ENCODE data around the gene KRT78. TPM values are rescaled to one million over a fixed set of nuclear protein-coding genes. Genes with fewer than 3 reads are reported as not detected.

The KRT78 gene
- total RNA-seq, 1 experiment from 2014 or later: not detected

DNA sequence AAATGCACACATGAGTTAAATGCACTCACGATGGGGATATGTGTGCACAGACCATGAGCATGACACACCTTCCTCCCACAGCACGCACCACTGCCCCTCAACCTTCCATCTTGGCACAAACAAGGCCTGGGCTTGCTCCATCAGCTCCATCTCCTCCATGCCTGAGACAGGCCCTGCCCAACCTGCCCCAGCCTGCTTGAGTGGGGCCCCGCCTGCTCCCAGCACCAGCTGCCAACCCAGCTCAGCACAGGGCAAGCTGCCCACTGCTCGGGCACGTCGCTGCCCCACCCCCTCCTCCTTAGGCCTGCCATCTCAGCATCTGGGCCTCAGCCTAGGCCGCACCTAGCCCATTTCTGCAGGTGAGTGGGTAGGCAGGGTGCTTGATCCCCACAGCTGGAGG is 27.6 kb upstream of the KRT78 start:
- no peaks in the 10 kb centered on the region for H3K27me3 ChIP-seq (replicated peaks; ENCODE audit: insufficient read depth, low read depth, low read length, poor library complexity)
- no TSS peak for BruUV-seq (replicated peaks)
- H3K9me3 ChIP-seq (ENCODE audit: low read depth, low read length, poor library complexity, severe bottlenecking): no peaks in the 10 kb centered on the region
- peaks cover 28% of the 10 kb centered on the region for H3K4me1 ChIP-seq (ENCODE audit: insufficient read depth, low read length, poor library complexity, severe bottlenecking)
- CTCF ChIA-PET: no interaction called here
- H3K36me3 ChIP-seq (ENCODE audit: insufficient read depth, low read length, poor library complexity, severe bottlenecking): no peaks in the 10 kb centered on the region
- TF ChIP-seq, protein P1, sequence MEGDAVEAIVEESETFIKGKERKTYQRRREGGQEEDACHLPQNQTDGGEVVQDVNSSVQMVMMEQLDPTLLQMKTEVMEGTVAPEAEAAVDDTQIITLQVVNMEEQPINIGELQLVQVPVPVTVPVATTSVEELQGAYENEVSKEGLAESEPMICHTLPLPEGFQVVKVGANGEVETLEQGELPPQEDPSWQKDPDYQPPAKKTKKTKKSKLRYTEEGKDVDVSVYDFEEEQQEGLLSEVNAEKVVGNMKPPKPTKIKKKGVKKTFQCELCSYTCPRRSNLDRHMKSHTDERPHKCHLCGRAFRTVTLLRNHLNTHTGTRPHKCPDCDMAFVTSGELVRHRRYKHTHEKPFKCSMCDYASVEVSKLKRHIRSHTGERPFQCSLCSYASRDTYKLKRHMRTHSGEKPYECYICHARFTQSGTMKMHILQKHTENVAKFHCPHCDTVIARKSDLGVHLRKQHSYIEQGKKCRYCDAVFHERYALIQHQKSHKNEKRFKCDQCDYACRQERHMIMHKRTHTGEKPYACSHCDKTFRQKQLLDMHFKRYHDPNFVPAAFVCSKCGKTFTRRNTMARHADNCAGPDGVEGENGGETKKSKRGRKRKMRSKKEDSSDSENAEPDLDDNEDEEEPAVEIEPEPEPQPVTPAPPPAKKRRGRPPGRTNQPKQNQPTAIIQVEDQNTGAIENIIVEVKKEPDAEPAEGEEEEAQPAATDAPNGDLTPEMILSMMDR (conservative IDR thresholded peaks at IDR 0.05; ENCODE audit: low read depth, low read length): no peak
- TF ChIP-seq EZH2 (IDR thresholded peaks at IDR 0.05; ENCODE audit: borderline replicate concordance, low read depth, low read length, poor library complexity, severe bottlenecking): no peak
- intact Hi-C loops (cut with micrococcal nuclease; ENCODE audit: unreplicated experiment): no loop called here
- no peak for DNase-seq (ENCODE audit: low spot score)
- POLR2A ChIA-PET (ENCODE audit: low non-redundant PET): no interaction called here
- no peak overlapping the region for H3K27ac ChIP-seq (ENCODE audit: low read depth, low read length, poor library complexity, severe bottlenecking)
- H3K4me3 ChIP-seq (ENCODE audit: low read depth, low read length, poor library complexity, severe bottlenecking): no peak overlapping the region

DNA sequence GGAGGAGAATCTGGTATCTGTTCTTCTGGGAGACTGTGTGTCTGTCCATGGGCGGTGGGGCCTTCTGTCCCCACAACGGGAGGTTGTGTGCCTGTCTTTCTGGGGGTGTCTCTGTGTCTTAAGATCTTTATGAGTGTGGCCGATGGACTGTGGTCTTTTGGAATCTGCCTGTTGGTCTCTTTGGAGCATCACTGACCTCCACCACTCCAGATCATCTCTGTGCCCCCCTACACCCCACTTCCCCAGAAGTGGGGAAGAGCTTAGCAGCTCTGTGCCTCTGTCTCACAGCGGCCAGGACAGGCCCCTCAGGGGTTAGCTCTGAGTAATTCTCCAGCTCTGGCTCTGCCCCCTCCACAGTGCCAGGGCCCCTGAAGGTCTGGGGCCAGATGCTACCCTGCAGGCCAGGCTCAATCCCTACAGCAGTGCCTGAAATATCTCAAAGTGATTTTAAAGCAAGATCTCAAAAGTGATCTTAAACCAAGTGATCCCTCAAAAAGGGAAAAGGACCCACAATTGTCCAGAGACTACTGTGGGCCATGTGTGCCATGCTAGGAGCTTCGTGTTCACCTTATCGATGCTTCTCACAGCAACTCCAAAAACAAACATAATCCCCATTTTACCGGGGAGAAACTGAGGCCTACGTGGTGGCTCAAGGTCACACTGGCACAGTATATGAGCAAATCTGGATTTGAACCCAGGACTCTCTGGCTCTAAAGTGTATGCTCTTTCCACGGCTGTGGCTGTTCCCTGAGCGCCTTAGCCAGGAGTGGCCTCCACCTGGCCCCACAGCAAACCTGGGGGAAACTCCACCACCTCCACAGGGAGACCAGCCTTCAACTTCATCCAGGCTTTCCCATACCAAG is 26.0 kb upstream of the KRT78 start:
- intact Hi-C loops (cut with micrococcal nuclease; ENCODE audit: unreplicated experiment): loop anchor here (5.0 kb wide), 1 partner anchor 503 kb away; no protein-coding TSS in a partner anchor
- Histone ChIP-seq H3K4me3 (ENCODE audit: low read depth, low read length, poor library complexity, severe bottlenecking) (peak overlapping the region; percentile 36), H3K36me3 (ENCODE audit: insufficient read depth, low read length, poor library complexity, severe bottlenecking) (no peaks in the 10 kb centered on the region), H3K27me3 (replicated peaks; ENCODE audit: insufficient read depth, low read depth, low read length, poor library complexity) (no peaks in the 10 kb centered on the region), H3K4me1 (ENCODE audit: insufficient read depth, low read length, poor library complexity, severe bottlenecking) (peaks cover 40% of the 10 kb centered on the region), H3K9me3 (ENCODE audit: low read depth, low read length, poor library complexity, severe bottlenecking) (no peaks in the 10 kb centered on the region), H3K27ac (ENCODE audit: low read depth, low read length, poor library complexity, severe bottlenecking) (peak overlapping the region; percentile 66)
- POLR2A ChIA-PET (ENCODE audit: low non-redundant PET): no interaction called here
- TF ChIP-seq, protein P1 (conservative IDR thresholded peaks at IDR 0.05; ENCODE audit: low read depth, low read length): no peak
- no peak for TF ChIP-seq EZH2 (IDR thresholded peaks at IDR 0.05; ENCODE audit: borderline replicate concordance, low read depth, low read length, poor library complexity, severe bottlenecking)
- DNase-seq (ENCODE audit: low spot score): no peak
- no TSS peak for BruUV-seq (replicated peaks)
- CTCF ChIA-PET: interaction anchor here (0.6 to 1.8 kb wide), 6 partner anchors 9 to 547 kb away, joined by 3 to 6 read pairs (median 4); no protein-coding TSS in a partner anchor

DNA sequence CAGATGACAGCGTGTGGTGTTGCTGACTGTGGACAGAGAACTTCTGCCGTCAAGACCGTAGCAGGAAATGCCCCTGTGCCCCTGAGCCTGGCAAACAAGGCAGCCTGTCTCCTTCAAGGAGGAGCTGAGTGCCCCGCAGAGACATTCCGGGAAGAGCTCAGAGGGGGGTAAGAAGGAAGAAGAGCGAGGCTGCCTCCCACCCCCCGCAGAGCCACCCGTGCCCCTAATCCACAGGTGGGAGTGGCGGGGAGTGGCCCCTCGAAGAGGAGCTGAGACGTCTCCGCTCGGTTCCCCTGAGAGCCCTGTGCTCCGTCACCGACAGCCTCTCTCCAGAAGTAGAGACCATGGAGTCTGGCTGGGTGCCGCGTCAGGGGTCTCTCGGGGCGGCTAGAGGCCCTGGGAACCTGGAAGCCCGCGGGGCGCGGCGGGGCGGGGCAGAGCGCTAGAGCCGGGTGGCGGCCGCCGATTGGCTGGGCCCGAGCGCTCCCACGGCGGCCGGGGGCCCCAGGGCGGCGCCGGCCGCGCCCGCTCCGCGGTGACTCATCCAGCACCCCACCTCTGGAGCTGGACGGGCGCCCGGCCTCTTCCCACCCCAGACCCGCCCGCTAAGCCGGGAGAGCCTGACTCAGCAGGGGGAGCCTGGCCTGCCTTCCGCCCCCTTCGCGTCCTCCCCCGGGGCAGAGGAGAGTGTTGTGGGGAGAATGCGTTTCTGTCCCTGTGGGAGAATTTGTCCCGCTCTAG is 25.2 kb upstream of the KRT78 start:
- no peaks in the 10 kb centered on the region for H3K27me3 ChIP-seq (replicated peaks; ENCODE audit: insufficient read depth, low read depth, low read length, poor library complexity)
- H3K4me1 ChIP-seq (ENCODE audit: insufficient read depth, low read length, poor library complexity, severe bottlenecking): peaks cover 43% of the 10 kb centered on the region
- BruUV-seq (replicated peaks): no TSS peak
- ChIA-PET POLR2A (ENCODE audit: low non-redundant PET) (no interaction called here), CTCF (interaction anchor here (0.6 to 1.8 kb wide), 7 partner anchors 8 to 547 kb away, joined by 3 to 6 read pairs (median 3); no protein-coding TSS in a partner anchor)
- H3K27ac ChIP-seq (ENCODE audit: low read depth, low read length, poor library complexity, severe bottlenecking): peak overlapping the region; percentile 66
- no peaks in the 10 kb centered on the region for H3K36me3 ChIP-seq (ENCODE audit: insufficient read depth, low read length, poor library complexity, severe bottlenecking)
- peak overlapping the region; percentile 36 for H3K4me3 ChIP-seq (ENCODE audit: low read depth, low read length, poor library complexity, severe bottlenecking)
- intact Hi-C loops (cut with micrococcal nuclease; ENCODE audit: unreplicated experiment): loop anchor here (5.0 kb wide), 1 partner anchor 502 kb away; no protein-coding TSS in a partner anchor
- TF ChIP-seq, protein P1 (conservative IDR thresholded peaks at IDR 0.05; ENCODE audit: low read depth, low read length): no peak
- no peak for TF ChIP-seq EZH2 (IDR thresholded peaks at IDR 0.05; ENCODE audit: borderline replicate concordance, low read depth, low read length, poor library complexity, severe bottlenecking)
- no peaks in the 10 kb centered on the region for H3K9me3 ChIP-seq (ENCODE audit: low read depth, low read length, poor library complexity, severe bottlenecking)
- peak; percentile 90 for DNase-seq (ENCODE audit: low spot score)

Measured in A673 (cell line).